Keratinocyte (primary cell): ENCODE results near the gene MAGEA8. TPM values are rescaled to one million over a fixed set of nuclear protein-coding genes. Genes with fewer than 3 reads are reported as not detected.
A peak's percentile ranks its signal among the peaks of the same experiment; 100 is the strongest.

ENCODE experiments used
- DNase-seq: peaks from one replicate; pipeline ENCODE4 v3.0.0-alpha.2; 2011; ENCODE audit warnings: low read depth, missing footprints, low spot score
- FAIRE-seq: peaks from 2 replicates; lab custom pipeline; 2011; peaks lifted over from hg19 to GRCh38; lab: Jason Lieb, UNC
- H2AFZ ChIP-seq: 2 replicates; pipeline ENCODE4 v1.6.0; 2012; ENCODE audit warnings: low read length, control low read depth, inconsistent platforms; ENCODE audit not compliant: control insufficient read depth
- H3K27ac ChIP-seq: 2 replicates; pipeline ENCODE4 v1.5.1; 2011; ENCODE audit warnings: low read length; ENCODE audit not compliant: control insufficient read depth, insufficient read depth
- H3K27me3 ChIP-seq: 3 replicates; pipeline ENCODE4 v1.6.0; 2011; ENCODE audit warnings: low read length; ENCODE audit not compliant: control insufficient read depth, insufficient read depth; ENCODE audit errors: extremely low read depth
- H3K36me3 ChIP-seq, 2 experiments: 2 replicates in 1 of 2; 3 replicates in 1 of 2; pipeline ENCODE4 v1.5.1; 2011; ENCODE audit warnings: low read length in 2 of 2, mild to moderate bottlenecking in 1 of 2; ENCODE audit not compliant: control insufficient read depth in 2 of 2, insufficient read depth in 2 of 2; ENCODE audit errors: extremely low read depth in 1 of 2
- H3K4me1 ChIP-seq: 3 replicates; pipeline ENCODE4 v1.5.1; 2011; ENCODE audit warnings: low read length; ENCODE audit not compliant: control insufficient read depth, insufficient read depth; ENCODE audit errors: extremely low read depth
- H3K4me2 ChIP-seq: 3 replicates; pipeline ENCODE4 v1.6.0; 2011; ENCODE audit warnings: low read depth, low read length; ENCODE audit not compliant: control insufficient read depth, insufficient read depth; ENCODE audit errors: extremely low read depth
- H3K4me3 ChIP-seq, 3 experiments: fragments of 200-600 bp in 1 of 3; sonication (generic) in 1 of 3; 2 replicates in 2 of 3; 3 replicates in 1 of 3; pipeline ENCODE4 v1.5.1; 2011 to 2016; ENCODE audit warnings: low read length in 3 of 3, mild to moderate bottlenecking in 3 of 3, control low read depth in 2 of 3, inconsistent platforms in 1 of 3, low read depth in 1 of 3, mixed read lengths in 1 of 3, mixed run types in 1 of 3, moderate library complexity in 1 of 3; ENCODE audit not compliant: control insufficient read depth in 2 of 3, insufficient read depth in 2 of 3; ENCODE audit errors: extremely low read depth in 1 of 3
- H3K79me2 ChIP-seq: 2 replicates; pipeline ENCODE4 v1.6.0; 2012; ENCODE audit warnings: low read length; ENCODE audit not compliant: control insufficient read depth, insufficient read depth
- H3K9ac ChIP-seq: 3 replicates; pipeline ENCODE4 v1.6.0; 2011; ENCODE audit warnings: low read length; ENCODE audit not compliant: control insufficient read depth, insufficient read depth; ENCODE audit errors: extremely low read depth
- H3K9me1 ChIP-seq: 3 replicates; pipeline ENCODE4 v1.6.0; 2011; ENCODE audit warnings: low read length; ENCODE audit not compliant: control insufficient read depth, insufficient read depth; ENCODE audit errors: extremely low read depth
- H3K9me3 ChIP-seq: 2 replicates; pipeline ENCODE4 v1.5.1; 2012; ENCODE audit warnings: low read depth, low read length; ENCODE audit not compliant: control insufficient read depth
- H4K20me1 ChIP-seq: 3 replicates; pipeline ENCODE4 v1.6.0; 2011; ENCODE audit warnings: low read length; ENCODE audit not compliant: control insufficient read depth, insufficient read depth; ENCODE audit errors: extremely low read depth
- CTCF ChIP-seq, 3 experiments: IDR thresholded peaks in 1 of 3; conservative IDR thresholded peaks in 1 of 3; optimal IDR thresholded peaks in 1 of 3; 2 replicates in 2 of 3; 3 replicates in 1 of 3; pipeline versions ENCODE3 to v1.5.1; 2011; ENCODE audit warnings: low read length in 3 of 3, mild to moderate bottlenecking in 3 of 3, moderate library complexity in 2 of 3, control low read depth in 1 of 3, inconsistent platforms in 1 of 3; ENCODE audit not compliant: insufficient read depth in 2 of 3; ENCODE audit errors: extremely low read depth in 1 of 3
- EZH2 ChIP-seq: IDR thresholded peaks from one replicate; pipeline ENCODE4 v1.6.1; 2012; ENCODE audit warnings: inconsistent platforms, mild to moderate bottlenecking, low read length, moderate library complexity
- dilution Hi-C: fragments of 300-500 bp; cut with MboI; formaldehyde crosslinking; loops from one replicate; pipeline ENCODE4 v1.7.0; 2020; ENCODE audit warnings: low sequenced_read_pairs; ENCODE audit not compliant: extremely low pct_ligation_motif_present
- polyA plus RNA-seq, 5 experiments: library from polyadenylated mRNA; depleted of rRNA in 3 of 5; stranded (reverse) in 3 of 5; stranded (forward) in 1 of 5; unstranded in 1 of 5; fragments of >200 nt; gene quantifications; 1 replicate in 1 of 5; 2 replicates in 3 of 5; 3 replicates in 1 of 5; pipeline versions ENCODE4 v1.2.1 to v1.2.3, GENCODE V29; 2011 to 2012; ENCODE audit warnings: missing spikeins in 2 of 5, low read depth in 1 of 5, low replicate concordance in 1 of 5

Gene MAGEA8
- polyA plus RNA-seq, 1 donor (not counting 4 experiments of a cell fraction or from before 2014, with no cell fraction given): not detected

GRCh38 chrX:149909324-149910177 lies 28.6 kb downstream of the MAGEA8 start:
- Histone ChIP-seq H3K9me3 (no peaks in the 10 kb centered on the region), H3K4me1 (no peaks in the 10 kb centered on the region), H3K79me2 (no peaks in the 10 kb centered on the region), H4K20me1 (no peaks in the 10 kb centered on the region), H3K27ac (no peak overlapping the region), H2AFZ (peak overlapping the region; percentile 10), H3K36me3 (no peaks in the 10 kb centered on the region), H3K9me1 (no peaks in the 10 kb centered on the region), H3K4me2 (no peak overlapping the region), H3K27me3 (no peaks in the 10 kb centered on the region), H3K9ac (no peak overlapping the region), H3K4me3 (no peak overlapping the region)
- no peak for FAIRE-seq
- dilution Hi-C loops: no loop called here
- TF ChIP-seq EZH2 (no peak), CTCF (optimal IDR thresholded peaks at IDR 0.05 in 1 of 3, IDR thresholded peaks at IDR 0.05 in 1 of 3, conservative IDR thresholded peaks at IDR 0.05 in 1 of 3; ENCODE audit: extremely low read depth in 1 of 3, insufficient read depth in 2 of 3, low read length in 3 of 3) (no peak)
- DNase-seq: peak; percentile 9

GRCh38 chrX:149910178-149910695 lies 29.3 kb downstream of the MAGEA8 start:
- no peak for DNase-seq
- no peaks in the 10 kb centered on the region for H3K79me2 ChIP-seq
- dilution Hi-C loops: no loop called here
- no peak overlapping the region for H3K9ac ChIP-seq
- H4K20me1 ChIP-seq: no peaks in the 10 kb centered on the region
- H3K27ac ChIP-seq: no peak overlapping the region
- TF ChIP-seq EZH2: no peak
- TF ChIP-seq CTCF (optimal IDR thresholded peaks at IDR 0.05 in 1 of 3, IDR thresholded peaks at IDR 0.05 in 1 of 3, conservative IDR thresholded peaks at IDR 0.05 in 1 of 3; ENCODE audit: extremely low read depth in 1 of 3, insufficient read depth in 2 of 3, low read length in 3 of 3): no peak
- H3K4me1 ChIP-seq: no peaks in the 10 kb centered on the region
- H3K36me3 ChIP-seq: no peaks in the 10 kb centered on the region
- no peaks in the 10 kb centered on the region for H3K27me3 ChIP-seq
- peak overlapping the region; percentile 10 for H2AFZ ChIP-seq
- H3K4me3 ChIP-seq: no peak overlapping the region
- no peak overlapping the region for H3K4me2 ChIP-seq
- H3K9me1 ChIP-seq: no peaks in the 10 kb centered on the region
- no peaks in the 10 kb centered on the region for H3K9me3 ChIP-seq
- FAIRE-seq: no peak
